ENCODE results near the gene HTR4.
"Not testable (repeated sequence)": the region's sequence is repeated elsewhere in the genome, so short reads cannot be mapped to it uniquely, and the experiment has no call there.

Gene HTR4

GRCh38 chr5:148683651-148684050, 29.3 kb upstream of the HTR4 start:
- Histone ChIP-seq H3K4me1 (no peaks in the 10 kb centered on the region), H3K27ac (no peak overlapping the region), H3K36me3 (ENCODE audit: control insufficient read depth, insufficient read depth, low read length) (no peaks in the 10 kb centered on the region), H3K9ac (no peak overlapping the region), H2AFZ (no peak overlapping the region), H3K27me3 (ENCODE audit: control insufficient read depth, insufficient read depth, low read length) (no peaks in the 10 kb centered on the region), H3K9me3 (ENCODE audit: control insufficient read depth, low read length) (no peaks in the 10 kb centered on the region), H3K4me2 (ENCODE audit: low read length) (no peak overlapping the region), H3K79me2 (no peaks in the 10 kb centered on the region), H3K4me3 (ENCODE audit: low read depth, low read length) (no peak overlapping the region)
- TF ChIP-seq CTCF (IDR thresholded peaks at IDR 0.05): no peak

GRCh38 chr5:148682058-148683026, 28.0 kb upstream of the HTR4 start:
- no peak overlapping the region for H3K27ac ChIP-seq
- H3K36me3 ChIP-seq (ENCODE audit: control insufficient read depth, insufficient read depth, low read length): no peaks in the 10 kb centered on the region
- no peaks in the 10 kb centered on the region for H3K9me3 ChIP-seq (ENCODE audit: control insufficient read depth, low read length)
- no peaks in the 10 kb centered on the region for H3K27me3 ChIP-seq (ENCODE audit: control insufficient read depth, insufficient read depth, low read length)
- no peaks in the 10 kb centered on the region for H3K4me1 ChIP-seq
- no peak overlapping the region for H3K9ac ChIP-seq
- H3K4me2 ChIP-seq (ENCODE audit: low read length): no peak overlapping the region
- TF ChIP-seq CTCF (IDR thresholded peaks at IDR 0.05): no peak
- H2AFZ ChIP-seq: no peak overlapping the region
- H3K79me2 ChIP-seq: no peaks in the 10 kb centered on the region
- no peak overlapping the region for H3K4me3 ChIP-seq (ENCODE audit: low read depth, low read length)

GRCh38 chr5:148681157-148682057, 27.1 kb upstream of the HTR4 start:
- no peak for TF ChIP-seq CTCF (IDR thresholded peaks at IDR 0.05)
- Histone ChIP-seq H3K27ac (no peak overlapping the region), H3K36me3 (ENCODE audit: control insufficient read depth, insufficient read depth, low read length) (no peaks in the 10 kb centered on the region), H3K4me3 (ENCODE audit: low read depth, low read length) (no peak overlapping the region), H3K4me1 (no peaks in the 10 kb centered on the region), H3K9ac (no peak overlapping the region), H3K27me3 (ENCODE audit: control insufficient read depth, insufficient read depth, low read length) (no peaks in the 10 kb centered on the region), H3K9me3 (ENCODE audit: control insufficient read depth, low read length) (no peaks in the 10 kb centered on the region), H2AFZ (no peak overlapping the region), H3K4me2 (ENCODE audit: low read length) (no peak overlapping the region), H3K79me2 (no peaks in the 10 kb centered on the region)

GRCh38 chr5:148673704-148674103, 19.4 kb upstream of the HTR4 start:
- H3K9me3 ChIP-seq (ENCODE audit: control insufficient read depth, low read length); H3K9ac ChIP-seq; H3K4me1 ChIP-seq; H2AFZ ChIP-seq; H3K79me2 ChIP-seq; H3K36me3 ChIP-seq (ENCODE audit: control insufficient read depth, insufficient read depth, low read length); H3K27ac ChIP-seq; H3K4me2 ChIP-seq (ENCODE audit: low read length); H3K4me3 ChIP-seq (ENCODE audit: low read depth, low read length); H3K27me3 ChIP-seq (ENCODE audit: control insufficient read depth, insufficient read depth, low read length): not testable (repeated sequence)

- H2AFZ ChIP-seq: no peak overlapping the region
- H3K9me3 ChIP-seq (ENCODE audit: control insufficient read depth, low read length): no peaks in the 10 kb centered on the region
- H3K9ac ChIP-seq: no peak overlapping the region
- H3K79me2 ChIP-seq: no peaks in the 10 kb centered on the region
- H3K27ac ChIP-seq: no peak overlapping the region
- no peak overlapping the region for H3K4me3 ChIP-seq (ENCODE audit: low read depth, low read length)
- no peak overlapping the region for H3K4me2 ChIP-seq (ENCODE audit: low read length)
- no peak for TF ChIP-seq CTCF (IDR thresholded peaks at IDR 0.05)
- no peaks in the 10 kb centered on the region for H3K36me3 ChIP-seq (ENCODE audit: control insufficient read depth, insufficient read depth, low read length)
- H3K27me3 ChIP-seq (ENCODE audit: control insufficient read depth, insufficient read depth, low read length): no peaks in the 10 kb centered on the region
- H3K4me1 ChIP-seq: no peaks in the 10 kb centered on the region
These were observed 12.0 kb upstream of the HTR4 start for GRCh38 chr5:148666353-148666752.
